Measurements from ENCODE around the gene MYO1H. TPM values are rescaled to one million over a fixed set of nuclear protein-coding genes. Genes with fewer than 3 reads are reported as not detected.
A peak's percentile ranks its signal among the peaks of the same experiment; 100 is the strongest.

The MYO1H gene
- total and polyA plus RNA-seq, 2 of the 8 experiments (the other 6 are each of a cell fraction or from before 2014, with no cell fraction given) = 0.03 TPM; not detected in 1

DNA sequence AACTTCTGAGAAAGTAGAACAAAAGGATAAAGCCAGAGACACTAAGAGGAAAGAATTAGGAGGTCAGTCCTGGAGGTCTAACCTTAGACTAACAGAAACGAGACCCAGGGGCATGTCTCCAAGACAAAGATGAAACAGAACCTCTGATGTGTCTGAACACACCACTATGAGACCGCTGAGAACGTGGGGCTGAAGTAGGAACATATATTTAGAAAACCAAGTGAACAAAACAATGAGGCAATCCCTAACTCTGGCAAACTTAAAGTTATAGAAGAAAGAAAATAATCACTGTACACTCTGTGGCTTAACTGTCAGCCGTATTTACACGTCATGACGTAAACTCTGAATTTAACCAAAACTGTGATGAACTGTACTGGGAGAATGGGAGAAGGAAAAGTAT lies 111.5 kb downstream of the MYO1H start (continued):
- TF ChIP-seq CHD7 (IDR thresholded peaks at IDR 0.05; ENCODE audit: insufficient replicate concordance, low read length) = peak; percentile 15
